Left lobe of liver (tissue), 2 donors: ENCODE measurements around the gene IL23R. TPM values are rescaled to one million over a fixed set of nuclear protein-coding genes. Genes with fewer than 3 reads are reported as not detected.
"Not testable (repeated sequence)": the region's sequence is repeated elsewhere in the genome, so short reads cannot be mapped to it uniquely, and the experiment has no call there.

Source experiments
- ATAC-seq: fragments of 200-7000 bp; cut with Tn5 transposase; one replicate; pipeline ENCODE4 v1.9.1; 2020; ENCODE audit warnings: mild to moderate bottlenecking, moderate library complexity
- DNase-seq: peaks from one replicate; pipeline ENCODE4 v3.0.0-alpha.2; 2020; ENCODE audit warnings: low spot score
- total RNA-seq: library from RNA; stranded (reverse); gene quantifications from one replicate; pipeline ENCODE4 v1.2.1, GENCODE V29; 2021
- donor health status: DM: no; HTN: no; CAD: no; lungs with moderate emphysema.
- donor health status: DM: no; HTN: yes; CAD: no.

Gene IL23R
- total RNA-seq, 1 donor from 2014 or later = 0.10 TPM

- ATAC-seq (no peak), DNase-seq (no peak)
These were observed 25.6 kb downstream of the IL23R start for GRCh38 chr1:67191668-67192520.

- ATAC-seq (no peak), DNase-seq (no peak)
These were observed 26.6 kb downstream of the IL23R start for GRCh38 chr1:67192902-67193301.

- DNase-seq = no peak
- no peak for ATAC-seq
These were observed 27.4 kb downstream of the IL23R start for GRCh38 chr1:67193704-67194103.

GRCh38 chr1:67194209-67194863 is 28.1 kb downstream of the IL23R start:
- ATAC-seq = no peak
- no peak for DNase-seq

- ATAC-seq (no peak), DNase-seq (no peak)
These were observed 34.5 kb downstream of the IL23R start for GRCh38 chr1:67200755-67201154.

- DNase-seq (no peak), ATAC-seq (no peak)
These were observed 35.6 kb downstream of the IL23R start for GRCh38 chr1:67201891-67202290.

- ATAC-seq = no peak
- DNase-seq = no peak
These were observed 38.2 kb downstream of the IL23R start for GRCh38 chr1:67204298-67204980.

- not testable (repeated sequence) for ATAC-seq, DNase-seq
These were observed 41.1 kb downstream of the IL23R start for GRCh38 chr1:67207398-67207797.

- ATAC-seq = no peak
- no peak for DNase-seq
These were observed 42.0 kb downstream of the IL23R start for GRCh38 chr1:67208217-67208616.

- ATAC-seq = no peak
- DNase-seq = no peak
These were observed 43.3 kb downstream of the IL23R start for GRCh38 chr1:67209521-67209920.

GRCh38 chr1:67211589-67212563 is 45.6 kb downstream of the IL23R start:
- ATAC-seq = peak; percentile 80
- DNase-seq = no peak

GRCh38 chr1:67213164-67213563 is 46.9 kb downstream of the IL23R start:
- DNase-seq = no peak
- ATAC-seq = peak; percentile 70

GRCh38 chr1:67213948-67214347 is 47.7 kb downstream of the IL23R start:
- ATAC-seq (no peak), DNase-seq (no peak)

- peak; percentile 86 for ATAC-seq
- DNase-seq = peak; percentile 50
These were observed 48.3 kb downstream of the IL23R start for GRCh38 chr1:67214420-67215174.

GRCh38 chr1:67216401-67216800 is 50.1 kb downstream of the IL23R start:
- DNase-seq (no peak), ATAC-seq (no peak)

- DNase-seq (no peak), ATAC-seq (no peak)
These were observed 51.2 kb downstream of the IL23R start for GRCh38 chr1:67217417-67217816.

- no peak for ATAC-seq
- DNase-seq = no peak
These were observed 51.7 kb downstream of the IL23R start for GRCh38 chr1:67217938-67218337.

GRCh38 chr1:67224856-67225255 is 58.6 kb downstream of the IL23R start:
- no peak for ATAC-seq
- no peak for DNase-seq

GRCh38 chr1:67226688-67227087 is 60.4 kb downstream of the IL23R start:
- ATAC-seq = no peak
- DNase-seq = no peak

- ATAC-seq = no peak
- no peak for DNase-seq
These were observed 60.9 kb downstream of the IL23R start for GRCh38 chr1:67227196-67227595.
